ENCODE data around the gene DDX49.

Gene DDX49

DNA sequence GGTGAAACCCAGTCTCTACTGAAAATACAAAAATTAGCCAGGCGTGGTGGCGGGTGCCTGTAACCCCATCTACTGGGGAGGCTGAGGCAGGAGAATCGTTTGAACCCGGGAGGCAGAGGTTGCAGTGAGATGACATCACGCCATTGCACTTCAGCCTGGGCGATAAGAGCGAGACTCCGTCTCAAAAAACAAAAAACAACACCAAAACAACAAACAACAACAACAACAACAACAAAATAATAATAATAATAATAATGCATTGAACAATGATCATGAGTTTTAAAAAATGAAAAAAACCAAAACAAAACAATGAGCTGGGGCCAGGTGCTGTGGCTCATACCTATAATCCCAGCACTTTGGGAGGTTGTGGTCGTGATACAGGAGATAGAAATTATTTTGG lies 44.6 kb downstream of the DDX49 start:
- TF ChIP-seq, protein P1, sequence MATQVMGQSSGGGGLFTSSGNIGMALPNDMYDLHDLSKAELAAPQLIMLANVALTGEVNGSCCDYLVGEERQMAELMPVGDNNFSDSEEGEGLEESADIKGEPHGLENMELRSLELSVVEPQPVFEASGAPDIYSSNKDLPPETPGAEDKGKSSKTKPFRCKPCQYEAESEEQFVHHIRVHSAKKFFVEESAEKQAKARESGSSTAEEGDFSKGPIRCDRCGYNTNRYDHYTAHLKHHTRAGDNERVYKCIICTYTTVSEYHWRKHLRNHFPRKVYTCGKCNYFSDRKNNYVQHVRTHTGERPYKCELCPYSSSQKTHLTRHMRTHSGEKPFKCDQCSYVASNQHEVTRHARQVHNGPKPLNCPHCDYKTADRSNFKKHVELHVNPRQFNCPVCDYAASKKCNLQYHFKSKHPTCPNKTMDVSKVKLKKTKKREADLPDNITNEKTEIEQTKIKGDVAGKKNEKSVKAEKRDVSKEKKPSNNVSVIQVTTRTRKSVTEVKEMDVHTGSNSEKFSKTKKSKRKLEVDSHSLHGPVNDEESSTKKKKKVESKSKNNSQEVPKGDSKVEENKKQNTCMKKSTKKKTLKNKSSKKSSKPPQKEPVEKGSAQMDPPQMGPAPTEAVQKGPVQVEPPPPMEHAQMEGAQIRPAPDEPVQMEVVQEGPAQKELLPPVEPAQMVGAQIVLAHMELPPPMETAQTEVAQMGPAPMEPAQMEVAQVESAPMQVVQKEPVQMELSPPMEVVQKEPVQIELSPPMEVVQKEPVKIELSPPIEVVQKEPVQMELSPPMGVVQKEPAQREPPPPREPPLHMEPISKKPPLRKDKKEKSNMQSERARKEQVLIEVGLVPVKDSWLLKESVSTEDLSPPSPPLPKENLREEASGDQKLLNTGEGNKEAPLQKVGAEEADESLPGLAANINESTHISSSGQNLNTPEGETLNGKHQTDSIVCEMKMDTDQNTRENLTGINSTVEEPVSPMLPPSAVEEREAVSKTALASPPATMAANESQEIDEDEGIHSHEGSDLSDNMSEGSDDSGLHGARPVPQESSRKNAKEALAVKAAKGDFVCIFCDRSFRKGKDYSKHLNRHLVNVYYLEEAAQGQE (IDR thresholded peaks at IDR 0.05; ENCODE audit: insufficient read depth in 1 of 2, low read depth in 2 of 2, low read length in 2 of 2), result no peak
- TF ChIP-seq TAF1 (IDR thresholded peaks at IDR 0.05; ENCODE audit: borderline replicate concordance, insufficient read depth, low read length), result no peak
- no peak for TF ChIP-seq FOXP2 (optimal IDR thresholded peaks at IDR 0.05; ENCODE audit: borderline replicate concordance, extremely low read depth, extremely low read length, insufficient read depth)
- TF ChIP-seq SIN3A (IDR thresholded peaks at IDR 0.05; ENCODE audit: borderline replicate concordance, insufficient read depth, low read length), result no peak
- TF ChIP-seq POLR2AphosphoS5 (IDR thresholded peaks at IDR 0.05; ENCODE audit: low read depth, low read length), result no peak

DNA sequence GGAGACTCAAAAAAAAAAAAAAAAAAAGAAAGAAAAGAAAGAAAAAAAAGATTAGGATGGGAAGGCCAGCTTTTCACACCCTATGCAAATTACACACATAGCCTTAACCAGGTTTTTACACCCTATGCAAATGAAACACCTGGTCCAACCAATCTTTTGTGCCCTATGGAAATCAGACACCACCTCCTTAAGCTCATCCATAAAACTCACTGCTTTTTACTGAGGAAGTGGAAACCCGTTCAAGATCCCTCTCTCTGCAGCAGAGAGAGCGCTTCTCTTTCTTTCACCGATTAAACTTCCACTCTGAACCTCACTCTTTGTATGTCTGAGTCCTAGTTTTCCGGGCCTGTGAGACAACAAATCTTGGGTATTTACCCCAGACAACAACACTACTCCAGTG lies 46.8 kb downstream of the DDX49 start:
- TF ChIP-seq FOXP2 (optimal IDR thresholded peaks at IDR 0.05; ENCODE audit: borderline replicate concordance, extremely low read depth, extremely low read length, insufficient read depth), result no peak

- TF ChIP-seq TAF1 (IDR thresholded peaks at IDR 0.05; ENCODE audit: borderline replicate concordance, insufficient read depth, low read length), result no peak
- no peak for TF ChIP-seq POLR2AphosphoS5 (IDR thresholded peaks at IDR 0.05; ENCODE audit: low read depth, low read length)
- TF ChIP-seq FOXP2 (optimal IDR thresholded peaks at IDR 0.05; ENCODE audit: borderline replicate concordance, extremely low read depth, extremely low read length, insufficient read depth), result no peak
- no peak for TF ChIP-seq SIN3A (IDR thresholded peaks at IDR 0.05; ENCODE audit: borderline replicate concordance, insufficient read depth, low read length)
- TF ChIP-seq, protein P1 (IDR thresholded peaks at IDR 0.05; ENCODE audit: insufficient read depth in 1 of 2, low read depth in 2 of 2, low read length in 2 of 2), result no peak
Observed at GRCh38 chr19:18967358-18968146, 48.0 kb downstream of the DDX49 start.

DNA sequence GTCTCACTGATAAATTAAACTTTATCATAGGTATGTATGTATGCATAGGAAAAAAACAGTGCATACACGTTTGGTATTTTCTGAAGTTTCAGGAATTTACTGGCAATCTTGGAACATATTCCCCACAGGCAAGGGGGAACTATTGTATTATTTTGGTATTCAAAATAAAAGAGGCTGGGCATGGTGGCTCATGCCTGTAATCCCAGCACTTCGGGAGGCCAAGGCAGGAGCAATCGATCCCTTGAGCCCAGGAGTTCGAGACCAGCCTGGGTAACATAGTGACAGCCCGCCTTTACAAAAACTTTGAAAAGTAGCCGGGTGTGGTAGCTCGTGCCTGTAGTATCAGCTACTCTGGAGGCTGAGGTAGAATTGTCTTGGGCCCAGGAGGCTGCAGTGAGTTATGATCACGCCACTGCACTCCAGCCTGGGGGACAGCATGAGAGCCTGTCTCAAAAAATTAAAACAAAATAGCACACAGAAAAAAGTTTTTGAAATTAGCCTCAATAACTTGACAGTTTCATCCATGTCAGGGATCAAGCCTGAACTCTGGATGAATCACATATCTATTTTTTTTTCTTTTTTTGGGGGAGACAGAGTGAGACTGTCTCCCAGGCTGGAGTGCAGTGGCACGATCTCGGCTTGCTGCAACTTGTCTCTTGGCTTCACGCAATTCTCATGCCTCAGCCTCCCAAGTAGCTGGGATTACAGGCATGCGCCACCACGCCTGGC lies 50.6 kb downstream of the DDX49 start:
- TF ChIP-seq SIN3A (IDR thresholded peaks at IDR 0.05; ENCODE audit: borderline replicate concordance, insufficient read depth, low read length) (no peak), FOXP2 (optimal IDR thresholded peaks at IDR 0.05; ENCODE audit: borderline replicate concordance, extremely low read depth, extremely low read length, insufficient read depth) (no peak), TAF1 (IDR thresholded peaks at IDR 0.05; ENCODE audit: borderline replicate concordance, insufficient read depth, low read length) (no peak), POLR2AphosphoS5 (IDR thresholded peaks at IDR 0.05; ENCODE audit: low read depth, low read length) (no peak)
- TF ChIP-seq, protein P1 (IDR thresholded peaks at IDR 0.05; ENCODE audit: insufficient read depth in 1 of 2, low read depth in 2 of 2, low read length in 2 of 2), result no peak

- TF ChIP-seq, protein P1 (IDR thresholded peaks at IDR 0.05; ENCODE audit: insufficient read depth in 1 of 2, low read depth in 2 of 2, low read length in 2 of 2), result no peak
- TF ChIP-seq SIN3A (IDR thresholded peaks at IDR 0.05; ENCODE audit: borderline replicate concordance, insufficient read depth, low read length) (no peak), POLR2AphosphoS5 (IDR thresholded peaks at IDR 0.05; ENCODE audit: low read depth, low read length) (no peak), FOXP2 (optimal IDR thresholded peaks at IDR 0.05; ENCODE audit: borderline replicate concordance, extremely low read depth, extremely low read length, insufficient read depth) (no peak), TAF1 (IDR thresholded peaks at IDR 0.05; ENCODE audit: borderline replicate concordance, insufficient read depth, low read length) (no peak)
Observed at GRCh38 chr19:18972301-18972811, 52.8 kb downstream of the DDX49 start.
